Endothelial cell of umbilical vein (primary cell): ENCODE data around the gene KLF16. TPM values are rescaled to one million over a fixed set of nuclear protein-coding genes. Genes with fewer than 3 reads are reported as not detected.

Source experiments
- BruUV-seq: library from RNA; stranded (reverse); fragments of 400-500 nt; replicated peaks from 2 replicates; lab custom pipeline; 2021; lab: Mats Ljungman, UMichigan
- CTCF ChIA-PET: fragments of 300-600, 350-600 bp; sonication (Branson Sonifier 250); formaldehyde crosslinking; loops from one replicate; lab custom pipeline; 2021; ENCODE audit warnings: antibody characterized with exemption, inconsistent platforms; lab: Charles Lee
- POLR2A ChIA-PET: fragments of 300-600, 350-600 bp; sonication (Branson Sonifier 250); formaldehyde crosslinking; loops from one replicate; lab custom pipeline; 2021; ENCODE audit warnings: antibody characterized with exemption, inconsistent platforms; lab: Charles Lee
- DNase-seq: peaks from one replicate; pipeline ENCODE4 v3.0.0-alpha.2; 2011; ENCODE audit warnings: low read depth, low spot score
- FAIRE-seq: peaks from 2 replicates; lab custom pipeline; 2011; peaks lifted over from hg19 to GRCh38; lab: Jason Lieb, UNC
- H2AFZ ChIP-seq: 2 replicates; pipeline ENCODE4 v1.6.0; 2012; ENCODE audit warnings: low read depth, low read length, control low read depth, inconsistent platforms
- H3K27ac ChIP-seq: 2 replicates; pipeline ENCODE4 v1.5.1; 2011; ENCODE audit warnings: low read depth, mild to moderate bottlenecking, control low read depth, low read length, moderate library complexity; ENCODE audit not compliant: insufficient read depth
- H3K27me3 ChIP-seq, 2 experiments: 2 replicates each; pipeline versions ENCODE4 v1.6.0 to v1.6.1; 2011; ENCODE audit warnings: low read length in 2 of 2, mixed read lengths in 1 of 2; ENCODE audit not compliant: control insufficient read depth in 2 of 2, insufficient read depth in 2 of 2
- H3K36me3 ChIP-seq, 2 experiments: 2 replicates in 1 of 2; 3 replicates in 1 of 2; pipeline ENCODE4 v1.5.1; 2011; ENCODE audit warnings: low read length in 2 of 2, mild to moderate bottlenecking in 1 of 2, moderate library complexity in 1 of 2; ENCODE audit not compliant: control insufficient read depth in 2 of 2, insufficient read depth in 2 of 2; ENCODE audit errors: extremely low read depth in 1 of 2
- H3K4me1 ChIP-seq: 3 replicates; pipeline ENCODE4 v1.5.1; 2011; ENCODE audit warnings: mild to moderate bottlenecking, low read length; ENCODE audit not compliant: control insufficient read depth, insufficient read depth; ENCODE audit errors: extremely low read depth
- H3K4me2 ChIP-seq: 2 replicates; pipeline ENCODE4 v1.6.1; 2011; ENCODE audit warnings: low read length, control low read depth, mixed read lengths; ENCODE audit not compliant: insufficient read depth
- H3K4me3 ChIP-seq, 3 experiments: fragments of 200-600 bp in 1 of 3; sonication (generic), shearing (Covaris generic) in 1 of 3; replicated peaks in 1 of 3; 2 replicates each; pipeline ENCODE4 v1.5.1; 2011 to 2016; ENCODE audit warnings: control low read depth in 3 of 3, low read length in 3 of 3, mild to moderate bottlenecking in 2 of 3, inconsistent platforms in 1 of 3, low read depth in 1 of 3, moderate library complexity in 1 of 3; ENCODE audit not compliant: insufficient read depth in 1 of 3
- H3K79me2 ChIP-seq: 2 replicates; pipeline ENCODE4 v1.6.0; 2012; ENCODE audit warnings: low read length, inconsistent platforms; ENCODE audit not compliant: control insufficient read depth, insufficient read depth
- H3K9ac ChIP-seq: replicated peaks from 2 replicates; pipeline ENCODE3; 2011; ENCODE audit warnings: low read length, control low read depth; ENCODE audit not compliant: insufficient read depth; ENCODE audit errors: extremely low read depth
- H3K9me1 ChIP-seq: replicated peaks from 3 replicates; pipeline ENCODE4 v1.6.0; 2011; ENCODE audit warnings: mild to moderate bottlenecking, low read length; ENCODE audit not compliant: control insufficient read depth, insufficient read depth; ENCODE audit errors: extremely low read depth
- H3K9me3 ChIP-seq: replicated peaks from 2 replicates; pipeline ENCODE4 v1.5.1; 2012; ENCODE audit warnings: low read length, inconsistent platforms; ENCODE audit not compliant: control insufficient read depth, insufficient read depth
- H4K20me1 ChIP-seq: replicated peaks from 2 replicates; pipeline ENCODE3; 2011; ENCODE audit warnings: mild to moderate bottlenecking, low read length; ENCODE audit not compliant: control insufficient read depth, insufficient read depth; ENCODE audit errors: extremely low read depth
- EZH2 ChIP-seq: IDR thresholded peaks from 2 replicates; pipeline ENCODE4 v1.6.1; 2012; ENCODE audit warnings: borderline replicate concordance, low read depth, mild to moderate bottlenecking, moderate library complexity, low read length, inconsistent platforms; ENCODE audit not compliant: severe bottlenecking
- FOS ChIP-seq: IDR thresholded peaks from 2 replicates; pipeline ENCODE4 v1.6.1; 2011; ENCODE audit warnings: mild to moderate bottlenecking, low read length, moderate library complexity, borderline replicate concordance; ENCODE audit not compliant: insufficient read depth
- GATA2 ChIP-seq: IDR thresholded peaks from 2 replicates; pipeline ENCODE4 v1.7.0; 2011; ENCODE audit warnings: low read depth, mild to moderate bottlenecking, moderate library complexity, mixed read lengths, low read length; ENCODE audit not compliant: insufficient read length, insufficient read depth
- JUN ChIP-seq: IDR thresholded peaks from 2 replicates; pipeline ENCODE4 v1.6.1; 2011; ENCODE audit warnings: borderline replicate concordance, low read depth; ENCODE audit not compliant: insufficient read length, insufficient read depth
- MAX ChIP-seq: IDR thresholded peaks from 2 replicates; pipeline ENCODE4 v1.6.1; 2011; ENCODE audit not compliant: insufficient read depth, insufficient read length
- MYC ChIP-seq: IDR thresholded peaks from one replicate; pipeline ENCODE4 v1.6.1; 2011; ENCODE audit warnings: mild to moderate bottlenecking, low read depth, low read length
- POLR2A ChIP-seq: IDR thresholded peaks from 2 replicates; pipeline ENCODE4 v1.6.1; 2012; ENCODE audit warnings: low read depth, mild to moderate bottlenecking, control low read depth, low read length
- POLR2AphosphoS5 ChIP-seq: IDR thresholded peaks from 2 replicates; pipeline ENCODE4 v1.6.1; 2012; ENCODE audit warnings: low read depth, mild to moderate bottlenecking, control low read depth, low read length, moderate library complexity; ENCODE audit not compliant: insufficient read depth
- dilution Hi-C: fragments of 300-500 bp; cut with MboI; formaldehyde crosslinking; loops from one replicate; pipeline ENCODE4 v1.15.0; 2019; ENCODE audit warnings: low sequenced_read_pairs; ENCODE audit not compliant: extremely low pct_ligation_motif_present
- intact Hi-C: fragments of 100-400 bp; cut with micrococcal nuclease; formaldehyde crosslinking; loops from one replicate; pipeline ENCODE4 v1.10.0; 2022
- polyA plus RNA-seq, 4 experiments: library from polyadenylated mRNA; depleted of rRNA in 3 of 4; stranded (reverse) in 3 of 4; unstranded in 1 of 4; fragments of >200 nt; gene quantifications; 2 replicates each; pipeline versions ENCODE4 v1.2.1 to v1.2.3, GENCODE V29; 2011 to 2012; ENCODE audit warnings: missing spikeins in 1 of 4
- total RNA-seq: library from RNA; stranded (reverse); gene quantifications from 2 replicates; pipeline ENCODE4 v1.2.3, GENCODE V29; 2021
- TF ChIP-seq, protein P1 (sequence below), 2 donors: IDR thresholded peaks; 1 replicate in 1 of 2; 2 replicates in 1 of 2; pipeline ENCODE4 v1.5.1; 2011; ENCODE audit warnings: low read length in 2 of 2, mild to moderate bottlenecking in 2 of 2, moderate library complexity in 2 of 2, control low read depth in 1 of 2, inconsistent platforms in 1 of 2, low read depth in 1 of 2; ENCODE audit not compliant: insufficient read depth in 1 of 2; ENCODE audit errors: extremely low read depth in 1 of 2

KLF16 gene
- total and polyA plus RNA-seq, 2 donors (not counting 3 experiments of a cell fraction or from before 2014, with no cell fraction given), result 11.6 to 36.6 TPM

GRCh38 chr19:1873524-1874473 is 10.4 kb upstream of the KLF16 start:
- H3K4me3 ChIP-seq, result peak overlapping the region in 1 of 3 experiments; percentile 72

More at GRCh38 chr19:1873524-1874473, 10.4 kb upstream of the KLF16 start:
- Histone ChIP-seq H3K27me3 (no peaks in the 10 kb centered on the region), H3K9me1 (no peaks in the 10 kb centered on the region), H3K9me3 (no peaks in the 10 kb centered on the region), H3K79me2 (peaks cover 38% of the 10 kb centered on the region), H4K20me1 (no peaks in the 10 kb centered on the region), H3K4me2 (peak overlapping the region; percentile 92), H3K4me1 (peaks cover 21% of the 10 kb centered on the region), H3K27ac (peak overlapping the region; percentile 2), H2AFZ (no peak overlapping the region), H3K36me3 (peaks cover 0 to 4% of the 10 kb centered on the region in 2 experiments), H3K9ac (peak overlapping the region; percentile 97)
- intact Hi-C loops (no loop called here), dilution Hi-C loops (no loop called here)
- no TSS peak for BruUV-seq
- FAIRE-seq (peak; percentile 67), DNase-seq (peak; percentile 50)
- no peak for TF ChIP-seq MYC
- TF ChIP-seq FOS, result no peak
- TF ChIP-seq EZH2, result no peak
- no peak for TF ChIP-seq POLR2AphosphoS5
- TF ChIP-seq POLR2A, result no peak
- TF ChIP-seq JUN, result no peak
- TF ChIP-seq, protein P1, sequence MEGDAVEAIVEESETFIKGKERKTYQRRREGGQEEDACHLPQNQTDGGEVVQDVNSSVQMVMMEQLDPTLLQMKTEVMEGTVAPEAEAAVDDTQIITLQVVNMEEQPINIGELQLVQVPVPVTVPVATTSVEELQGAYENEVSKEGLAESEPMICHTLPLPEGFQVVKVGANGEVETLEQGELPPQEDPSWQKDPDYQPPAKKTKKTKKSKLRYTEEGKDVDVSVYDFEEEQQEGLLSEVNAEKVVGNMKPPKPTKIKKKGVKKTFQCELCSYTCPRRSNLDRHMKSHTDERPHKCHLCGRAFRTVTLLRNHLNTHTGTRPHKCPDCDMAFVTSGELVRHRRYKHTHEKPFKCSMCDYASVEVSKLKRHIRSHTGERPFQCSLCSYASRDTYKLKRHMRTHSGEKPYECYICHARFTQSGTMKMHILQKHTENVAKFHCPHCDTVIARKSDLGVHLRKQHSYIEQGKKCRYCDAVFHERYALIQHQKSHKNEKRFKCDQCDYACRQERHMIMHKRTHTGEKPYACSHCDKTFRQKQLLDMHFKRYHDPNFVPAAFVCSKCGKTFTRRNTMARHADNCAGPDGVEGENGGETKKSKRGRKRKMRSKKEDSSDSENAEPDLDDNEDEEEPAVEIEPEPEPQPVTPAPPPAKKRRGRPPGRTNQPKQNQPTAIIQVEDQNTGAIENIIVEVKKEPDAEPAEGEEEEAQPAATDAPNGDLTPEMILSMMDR (IDR thresholded peaks at IDR 0.05; ENCODE audit: extremely low read depth in 1 of 2, insufficient read depth in 1 of 2, low read depth in 1 of 2, low read length in 2 of 2), result no peak
- TF ChIP-seq MAX, result no peak
- TF ChIP-seq GATA2, result no peak
- POLR2A ChIA-PET, result no interaction called here
- CTCF ChIA-PET, result interaction anchor here (1.0 kb wide), 1 partner anchor 9 kb away, joined by 3 read pairs; no protein-coding TSS in a partner anchor
